Stomach smooth muscle (tissue), 2 donors: ENCODE data around the gene SPAG9.

Source experiments
- H3K27ac ChIP-seq: one replicate; pipeline ENCODE4 v1.7.0; 2013; ENCODE audit warnings: mild to moderate bottlenecking, low read length, inconsistent platforms
- H3K27me3 ChIP-seq, 2 donors: one replicate each; pipeline ENCODE4 v1.7.0; 2013; ENCODE audit warnings: low read length in 2 of 2; ENCODE audit not compliant: insufficient read depth in 2 of 2, control insufficient read depth in 1 of 2
- H3K36me3 ChIP-seq, 2 donors: one replicate each; pipeline ENCODE4 v1.7.0; 2013; ENCODE audit warnings: low read length in 2 of 2; ENCODE audit not compliant: control insufficient read depth in 2 of 2, insufficient read depth in 2 of 2
- H3K4me1 ChIP-seq: one replicate; pipeline ENCODE4 v1.7.0; 2013; ENCODE audit warnings: low read length; ENCODE audit not compliant: control insufficient read depth, insufficient read depth
- H3K4me3 ChIP-seq, 2 donors: one replicate each; pipeline ENCODE4 v1.7.0; 2013; ENCODE audit warnings: low read length in 2 of 2
- H3K9ac ChIP-seq, 2 donors: one replicate each; pipeline ENCODE4 v1.7.0; 2013; ENCODE audit warnings: low read length in 2 of 2, mild to moderate bottlenecking in 1 of 2
- H3K9me3 ChIP-seq, 2 donors: one replicate each; pipeline ENCODE4 v1.7.0; 2013; ENCODE audit warnings: low read length in 2 of 2; ENCODE audit not compliant: control insufficient read depth in 2 of 2
- donor health status: healthy.
- donor health status: Pancreatic carcinoma.

The SPAG9 gene

DNA sequence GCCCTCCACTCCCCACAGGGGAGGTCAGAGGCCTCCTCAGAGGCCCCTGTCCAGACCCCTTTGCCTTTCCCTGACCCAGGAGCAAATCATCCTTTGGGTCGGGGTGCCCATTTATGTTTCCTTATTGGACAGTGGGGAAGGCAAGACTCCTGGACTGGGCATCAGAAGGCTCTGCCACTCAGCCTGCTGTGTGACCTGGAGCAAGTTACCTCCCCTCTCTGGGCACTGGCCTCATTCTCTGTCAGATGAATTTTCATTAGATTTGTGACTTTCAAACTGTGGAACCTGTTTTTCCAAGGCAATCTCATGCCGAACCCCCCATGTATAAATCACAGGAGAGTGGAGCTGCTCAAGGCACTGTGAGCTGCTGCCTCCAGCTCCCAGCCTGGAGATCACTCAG, 207.5 kb downstream of the SPAG9 start:
- no peak overlapping the region for H3K4me3 ChIP-seq
- no peaks in the 10 kb centered on the region for H3K27me3 ChIP-seq
- no peak overlapping the region for H3K27ac ChIP-seq
- H3K9me3 ChIP-seq, result no peaks in the 10 kb centered on the region
- no peak overlapping the region for H3K9ac ChIP-seq
- no peaks in the 10 kb centered on the region for H3K36me3 ChIP-seq
- H3K4me1 ChIP-seq, result peaks cover 7% of the 10 kb centered on the region
